K562 (cell line): ENCODE measurements around the gene CNTN2. TPM values are rescaled to one million over a fixed set of nuclear protein-coding genes. Genes with fewer than 3 reads are reported as not detected.

ENCODE experiments used
- BRD4 ChIP-seq: fragments of 200-600 bp; sonication (generic); IDR thresholded peaks from 2 replicates; pipeline ENCODE4 v1.6.1; 2017; ENCODE audit warnings: inconsistent platforms
- CBFA2T3 ChIP-seq: fragments of 450-650 bp; IDR thresholded peaks from 2 replicates; pipeline ENCODE4 v1.6.1; 2017
- HLTF ChIP-seq: fragments of 450-650 bp; IDR thresholded peaks from 2 replicates; pipeline ENCODE4 v1.6.1; 2016
- L3MBTL2 ChIP-seq: fragments of 450-650 bp; IDR thresholded peaks from 2 replicates; pipeline ENCODE4 v1.6.1; 2016; ENCODE audit warnings: mild to moderate bottlenecking, moderate library complexity
- SMARCE1 ChIP-seq: fragments of 450-650 bp; IDR thresholded peaks from 2 replicates; pipeline ENCODE4 v1.7.1; 2016; ENCODE audit warnings: mild to moderate bottlenecking
- SPI1 ChIP-seq: IDR thresholded peaks from 2 replicates; pipeline ENCODE4 v1.6.1; 2011; ENCODE audit warnings: low read depth, low read length, control low read depth, borderline replicate concordance
- ZNF384 ChIP-seq: IDR thresholded peaks from 2 replicates; pipeline ENCODE4 v1.6.1; 2012; ENCODE audit warnings: low read depth, low read length, improper control_type of control experiment
- ZNF668 ChIP-seq: fragments of 250-450 bp; sonication (Bioruptor Pico); IDR thresholded peaks from 2 replicates; pipeline ENCODE4 v1.8.0; 2022; ENCODE audit warnings: mild to moderate bottlenecking, inconsistent platforms
- polyA plus RNA-seq, 8 experiments: library from polyadenylated mRNA; depleted of rRNA in 4 of 8; stranded (reverse) in 5 of 8; unstranded in 3 of 8; fragments of >200 nt; fragmentation: Nextera tagmentation in 2 of 8; fragmentation: Illumina TruSeq in 1 of 8; extraction: Ambion mirVana in 2 of 8; extraction: Trizol in 1 of 8; gene quantifications; 2 replicates each; pipeline versions ENCODE4 v1.2.1 to v1.2.3, GENCODE V29; 2011 to 2014; ENCODE audit warnings: inconsistent platforms in 1 of 8, missing spikeins in 1 of 8
- total RNA-seq, 7 experiments: library from RNA; depleted of rRNA in 6 of 7; stranded (reverse); fragments of >200 nt in 6 of 7; fragmentation: Illumina TruSeq in 2 of 7; extraction: Trizol in 2 of 7; gene quantifications; 2 replicates each; pipeline versions ENCODE4 v1.2.1 to v1.2.3, GENCODE V29; 2011 to 2021; ENCODE audit warnings: low replicate concordance in 1 of 7
- TF ChIP-seq, protein P1 (sequence below), 2 experiments: fragments of 200-800 bp in 1 of 2; sonication (Bioruptor generic) in 1 of 2; sonication (generic) in 1 of 2; formaldehyde crosslinking in 1 of 2; IDR thresholded peaks in 1 of 2; conservative IDR thresholded peaks in 1 of 2; 2 replicates each; pipeline versions ENCODE4 v1.5.0 to v1.6.1; 2016 to 2020; ENCODE audit warnings: missing compliant biosample characterization in 1 of 2, missing genetic modification characterization in 1 of 2, missing genetic modification reagents in 1 of 2
- TF ChIP-seq, protein P2 (sequence below): fragments of 450-650 bp; IDR thresholded peaks from 2 replicates; pipeline ENCODE4 v1.6.1; 2016; ENCODE audit warnings: low read depth
- TF ChIP-seq, protein P3 (sequence below): fragments of 250-450 bp; sonication (Bioruptor Pico); IDR thresholded peaks from 2 replicates; pipeline ENCODE4 v1.5.0; 2021
- TF ChIP-seq, protein P4 (sequence below): IDR thresholded peaks from 3 replicates; pipeline ENCODE4 v1.6.1; 2011; ENCODE audit warnings: borderline replicate concordance, mild to moderate bottlenecking; ENCODE audit not compliant: insufficient read length, insufficient read depth
- TF ChIP-seq, protein P5 (sequence below): sonication (generic); IDR thresholded peaks from 2 replicates; pipeline ENCODE4 v1.6.1; 2016

The CNTN2 gene
- total and polyA plus RNA-seq, 9 of the 15 experiments (the other 6 are each of a cell fraction or from before 2014, with no cell fraction given): not detected

DNA sequence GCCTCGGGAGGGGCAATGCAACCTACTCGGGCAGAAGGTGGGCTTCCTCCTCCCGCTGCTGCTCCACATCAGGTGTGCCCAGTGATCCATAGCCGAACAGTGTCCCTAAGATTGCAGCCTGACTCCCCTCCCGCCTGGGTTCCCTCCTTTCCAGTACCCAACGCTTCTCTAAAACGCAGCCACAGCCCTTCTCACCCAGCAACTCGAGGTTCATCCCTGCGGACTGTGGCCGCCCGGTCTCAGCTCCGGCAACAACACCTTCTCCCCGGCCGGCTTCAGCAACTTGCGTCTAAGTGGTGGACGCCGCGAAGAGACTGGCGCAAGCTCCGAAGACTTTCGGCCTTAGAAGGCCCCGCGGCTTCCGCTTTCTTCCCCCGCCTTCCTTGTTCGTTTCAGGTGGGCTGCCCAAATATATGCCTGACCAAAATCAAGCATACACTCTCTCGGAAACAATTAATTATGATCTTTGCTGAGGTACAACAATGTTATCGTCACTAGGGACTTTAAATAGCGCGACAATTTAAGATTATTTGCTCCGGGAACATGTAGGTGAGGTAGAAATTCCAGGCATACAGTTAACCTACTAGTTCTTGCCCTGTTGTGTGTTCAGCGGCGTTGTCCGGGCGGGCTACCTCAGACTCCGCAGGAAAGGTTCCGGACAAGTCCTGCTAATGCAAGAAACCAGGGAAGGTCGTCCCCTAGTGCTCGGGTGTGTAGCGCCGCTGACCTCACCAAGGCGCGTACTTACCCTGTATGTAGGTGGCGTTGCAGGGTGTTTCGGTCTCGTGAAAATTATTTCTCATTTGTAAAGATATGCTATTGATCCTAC, 78.9 kb downstream of the CNTN2 start, which contains the start of gene RBBP5 (continued):
- TF ChIP-seq, protein P1, sequence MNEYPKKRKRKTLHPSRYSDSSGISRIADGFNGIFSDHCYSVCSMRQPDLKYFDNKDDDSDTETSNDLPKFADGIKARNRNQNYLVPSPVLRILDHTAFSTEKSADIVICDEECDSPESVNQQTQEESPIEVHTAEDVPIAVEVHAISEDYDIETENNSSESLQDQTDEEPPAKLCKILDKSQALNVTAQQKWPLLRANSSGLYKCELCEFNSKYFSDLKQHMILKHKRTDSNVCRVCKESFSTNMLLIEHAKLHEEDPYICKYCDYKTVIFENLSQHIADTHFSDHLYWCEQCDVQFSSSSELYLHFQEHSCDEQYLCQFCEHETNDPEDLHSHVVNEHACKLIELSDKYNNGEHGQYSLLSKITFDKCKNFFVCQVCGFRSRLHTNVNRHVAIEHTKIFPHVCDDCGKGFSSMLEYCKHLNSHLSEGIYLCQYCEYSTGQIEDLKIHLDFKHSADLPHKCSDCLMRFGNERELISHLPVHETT (CRISPR knock-in tag; conservative IDR thresholded peaks at IDR 0.05 in 1 of 2, IDR thresholded peaks at IDR 0.05 in 1 of 2): peak in 1 of 2 experiments; percentile 97; a peak in 2 of 4 replicates
- TF ChIP-seq BRD4 (peak; percentile 83; the same call in 1 of the 2 replicates), CBFA2T3 (peak; percentile 30; the same call in 1 of the 2 replicates), ZNF668 (CRISPR knock-in tag) (peak; percentile 89; the same call in 1 of the 2 replicates), SMARCE1 (peak; percentile 39; the same call in 1 of the 2 replicates), SPI1 (peak; percentile 96), L3MBTL2 (peak; percentile 74), ZNF384 (peak; percentile 41; the same call in 1 of the 2 replicates), HLTF (peak; percentile 58)
- TF ChIP-seq, protein P2, sequence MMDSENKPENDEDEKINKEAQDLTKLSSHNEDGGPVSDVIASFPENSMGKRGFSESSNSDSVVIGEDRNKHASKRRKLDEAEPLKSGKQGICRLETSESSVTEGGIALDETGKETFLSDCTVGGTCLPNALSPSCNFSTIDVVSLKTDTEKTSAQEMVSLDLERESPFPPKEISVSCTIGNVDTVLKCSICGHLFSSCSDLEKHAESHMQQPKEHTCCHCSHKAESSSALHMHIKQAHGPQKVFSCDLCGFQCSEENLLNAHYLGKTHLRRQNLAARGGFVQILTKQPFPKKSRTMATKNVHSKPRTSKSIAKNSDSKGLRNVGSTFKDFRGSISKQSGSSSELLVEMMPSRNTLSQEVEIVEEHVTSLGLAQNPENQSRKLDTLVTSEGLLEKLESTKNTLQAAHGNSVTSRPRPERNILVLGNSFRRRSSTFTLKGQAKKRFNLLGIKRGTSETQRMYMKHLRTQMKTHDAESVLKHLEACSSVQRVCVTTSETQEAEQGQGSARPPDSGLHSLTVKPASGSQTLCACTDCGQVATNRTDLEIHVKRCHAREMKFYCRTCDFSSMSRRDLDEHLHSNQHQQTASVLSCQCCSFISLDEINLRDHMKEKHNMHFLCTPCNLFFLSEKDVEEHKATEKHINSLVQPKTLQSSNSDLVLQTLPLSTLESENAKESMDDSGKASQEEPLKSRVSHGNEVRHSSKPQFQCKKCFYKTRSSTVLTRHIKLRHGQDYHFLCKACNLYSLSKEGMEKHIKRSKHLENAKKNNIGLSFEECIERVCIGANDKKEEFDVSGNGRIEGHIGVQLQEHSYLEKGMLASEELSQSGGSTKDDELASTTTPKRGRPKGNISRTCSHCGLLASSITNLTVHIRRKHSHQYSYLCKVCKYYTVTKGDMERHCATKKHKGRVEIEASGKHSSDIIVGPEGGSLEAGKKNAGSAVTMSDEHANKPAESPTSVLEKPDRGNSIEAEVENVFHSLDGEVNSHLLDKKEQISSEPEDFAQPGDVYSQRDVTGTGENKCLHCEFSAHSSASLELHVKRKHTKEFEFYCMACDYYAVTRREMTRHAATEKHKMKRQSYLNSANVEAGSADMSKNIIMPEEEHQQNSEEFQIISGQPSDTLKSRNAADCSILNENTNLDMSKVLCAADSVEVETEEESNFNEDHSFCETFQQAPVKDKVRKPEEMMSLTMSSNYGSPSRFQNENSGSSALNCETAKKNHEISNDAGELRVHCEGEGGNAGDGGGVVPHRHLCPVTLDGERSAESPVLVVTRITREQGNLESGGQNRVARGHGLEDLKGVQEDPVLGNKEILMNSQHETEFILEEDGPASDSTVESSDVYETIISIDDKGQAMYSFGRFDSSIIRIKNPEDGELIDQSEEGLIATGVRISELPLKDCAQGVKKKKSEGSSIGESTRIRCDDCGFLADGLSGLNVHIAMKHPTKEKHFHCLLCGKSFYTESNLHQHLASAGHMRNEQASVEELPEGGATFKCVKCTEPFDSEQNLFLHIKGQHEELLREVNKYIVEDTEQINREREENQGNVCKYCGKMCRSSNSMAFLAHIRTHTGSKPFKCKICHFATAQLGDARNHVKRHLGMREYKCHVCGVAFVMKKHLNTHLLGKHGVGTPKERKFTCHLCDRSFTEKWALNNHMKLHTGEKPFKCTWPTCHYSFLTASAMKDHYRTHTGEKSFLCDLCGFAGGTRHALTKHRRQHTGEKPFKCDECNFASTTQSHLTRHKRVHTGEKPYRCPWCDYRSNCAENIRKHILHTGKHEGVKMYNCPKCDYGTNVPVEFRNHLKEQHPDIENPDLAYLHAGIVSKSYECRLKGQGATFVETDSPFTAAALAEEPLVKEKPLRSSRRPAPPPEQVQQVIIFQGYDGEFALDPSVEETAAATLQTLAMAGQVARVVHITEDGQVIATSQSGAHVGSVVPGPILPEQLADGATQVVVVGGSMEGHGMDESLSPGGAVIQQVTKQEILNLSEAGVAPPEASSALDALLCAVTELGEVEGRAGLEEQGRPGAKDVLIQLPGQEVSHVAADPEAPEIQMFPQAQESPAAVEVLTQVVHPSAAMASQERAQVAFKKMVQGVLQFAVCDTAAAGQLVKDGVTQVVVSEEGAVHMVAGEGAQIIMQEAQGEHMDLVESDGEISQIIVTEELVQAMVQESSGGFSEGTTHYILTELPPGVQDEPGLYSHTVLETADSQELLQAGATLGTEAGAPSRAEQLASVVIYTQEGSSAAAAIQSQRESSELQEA: no peak
- TF ChIP-seq, protein P3, sequence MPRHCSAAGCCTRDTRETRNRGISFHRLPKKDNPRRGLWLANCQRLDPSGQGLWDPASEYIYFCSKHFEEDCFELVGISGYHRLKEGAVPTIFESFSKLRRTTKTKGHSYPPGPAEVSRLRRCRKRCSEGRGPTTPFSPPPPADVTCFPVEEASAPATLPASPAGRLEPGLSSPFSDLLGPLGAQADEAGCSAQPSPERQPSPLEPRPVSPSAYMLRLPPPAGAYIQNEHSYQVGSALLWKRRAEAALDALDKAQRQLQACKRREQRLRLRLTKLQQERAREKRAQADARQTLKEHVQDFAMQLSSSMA (CRISPR knock-in tag): peak; percentile 91
- TF ChIP-seq, protein P4, sequence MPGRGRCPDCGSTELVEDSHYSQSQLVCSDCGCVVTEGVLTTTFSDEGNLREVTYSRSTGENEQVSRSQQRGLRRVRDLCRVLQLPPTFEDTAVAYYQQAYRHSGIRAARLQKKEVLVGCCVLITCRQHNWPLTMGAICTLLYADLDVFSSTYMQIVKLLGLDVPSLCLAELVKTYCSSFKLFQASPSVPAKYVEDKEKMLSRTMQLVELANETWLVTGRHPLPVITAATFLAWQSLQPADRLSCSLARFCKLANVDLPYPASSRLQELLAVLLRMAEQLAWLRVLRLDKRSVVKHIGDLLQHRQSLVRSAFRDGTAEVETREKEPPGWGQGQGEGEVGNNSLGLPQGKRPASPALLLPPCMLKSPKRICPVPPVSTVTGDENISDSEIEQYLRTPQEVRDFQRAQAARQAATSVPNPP: no peak
- TF ChIP-seq, protein P5, sequence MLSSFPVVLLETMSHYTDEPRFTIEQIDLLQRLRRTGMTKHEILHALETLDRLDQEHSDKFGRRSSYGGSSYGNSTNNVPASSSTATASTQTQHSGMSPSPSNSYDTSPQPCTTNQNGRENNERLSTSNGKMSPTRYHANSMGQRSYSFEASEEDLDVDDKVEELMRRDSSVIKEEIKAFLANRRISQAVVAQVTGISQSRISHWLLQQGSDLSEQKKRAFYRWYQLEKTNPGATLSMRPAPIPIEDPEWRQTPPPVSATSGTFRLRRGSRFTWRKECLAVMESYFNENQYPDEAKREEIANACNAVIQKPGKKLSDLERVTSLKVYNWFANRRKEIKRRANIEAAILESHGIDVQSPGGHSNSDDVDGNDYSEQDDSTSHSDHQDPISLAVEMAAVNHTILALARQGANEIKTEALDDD: peak; percentile 78
